ENCODE results near the gene DPYSL3.
A peak's percentile ranks its signal among the peaks of the same experiment; 100 is the strongest.

Gene DPYSL3

GRCh38 chr5:147439254-147439653 lies 70.6 kb downstream of the DPYSL3 start:
- no peak overlapping the region for H3K4me3 ChIP-seq (ENCODE audit: control insufficient read depth, low read depth, low read length)
- TF ChIP-seq CTCF (conservative IDR thresholded peaks at IDR 0.05; ENCODE audit: control insufficient read depth, insufficient read depth, low read depth, low read length) = no peak
- DNase-seq (ENCODE audit: low read depth) = peak; percentile 70

GRCh38 chr5:147437161-147437596 lies 72.7 kb downstream of the DPYSL3 start:
- no peak for TF ChIP-seq CTCF (conservative IDR thresholded peaks at IDR 0.05; ENCODE audit: control insufficient read depth, insufficient read depth, low read depth, low read length)
- no peak for DNase-seq (ENCODE audit: low read depth)
- H3K4me3 ChIP-seq (ENCODE audit: control insufficient read depth, low read depth, low read length) = no peak overlapping the region

- no peak for TF ChIP-seq CTCF (conservative IDR thresholded peaks at IDR 0.05; ENCODE audit: control insufficient read depth, insufficient read depth, low read depth, low read length)
- no peak overlapping the region for H3K4me3 ChIP-seq (ENCODE audit: control insufficient read depth, low read depth, low read length)
- DNase-seq (ENCODE audit: low read depth) = no peak
Measured at GRCh38 chr5:147436596-147436995, 73.3 kb downstream of the DPYSL3 start.

GRCh38 chr5:147434049-147434448 lies 75.8 kb downstream of the DPYSL3 start:
- TF ChIP-seq CTCF (conservative IDR thresholded peaks at IDR 0.05; ENCODE audit: control insufficient read depth, insufficient read depth, low read depth, low read length) = no peak
- no peak for DNase-seq (ENCODE audit: low read depth)
- H3K4me3 ChIP-seq (ENCODE audit: control insufficient read depth, low read depth, low read length) = no peak overlapping the region

- no peak for DNase-seq (ENCODE audit: low read depth)
- H3K4me3 ChIP-seq (ENCODE audit: control insufficient read depth, low read depth, low read length) = no peak overlapping the region
- no peak for TF ChIP-seq CTCF (conservative IDR thresholded peaks at IDR 0.05; ENCODE audit: control insufficient read depth, insufficient read depth, low read depth, low read length)
Measured at GRCh38 chr5:147432323-147432722, 77.5 kb downstream of the DPYSL3 start.

GRCh38 chr5:147431586-147431985 lies 78.3 kb downstream of the DPYSL3 start:
- no peak for DNase-seq (ENCODE audit: low read depth)
- no peak for TF ChIP-seq CTCF (conservative IDR thresholded peaks at IDR 0.05; ENCODE audit: control insufficient read depth, insufficient read depth, low read depth, low read length)
- no peak overlapping the region for H3K4me3 ChIP-seq (ENCODE audit: control insufficient read depth, low read depth, low read length)

GRCh38 chr5:147430628-147431027 lies 79.2 kb downstream of the DPYSL3 start:
- no peak overlapping the region for H3K4me3 ChIP-seq (ENCODE audit: control insufficient read depth, low read depth, low read length)
- TF ChIP-seq CTCF (conservative IDR thresholded peaks at IDR 0.05; ENCODE audit: control insufficient read depth, insufficient read depth, low read depth, low read length) = no peak
- DNase-seq (ENCODE audit: low read depth) = no peak
